ENCODE results near the gene DNAJC24. TPM values are rescaled to one million over a fixed set of nuclear protein-coding genes. Genes with fewer than 3 reads are reported as not detected.
"Not testable (repeated sequence)": the region's sequence is repeated elsewhere in the genome, so short reads cannot be mapped to it uniquely, and the experiment has no call there.

DNAJC24 gene, protein sequence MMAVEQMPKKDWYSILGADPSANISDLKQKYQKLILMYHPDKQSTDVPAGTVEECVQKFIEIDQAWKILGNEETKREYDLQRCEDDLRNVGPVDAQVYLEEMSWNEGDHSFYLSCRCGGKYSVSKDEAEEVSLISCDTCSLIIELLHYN
- 14.6 to 20.0 TPM (median 17.6 TPM) in 3 replicates for total RNA-seq
- long read RNA-seq, partial matches to known transcripts, result 0 of 5 reads
- long read RNA-seq, other reads (novel, unspliced or antisense), result 2 of 5 reads

DNA sequence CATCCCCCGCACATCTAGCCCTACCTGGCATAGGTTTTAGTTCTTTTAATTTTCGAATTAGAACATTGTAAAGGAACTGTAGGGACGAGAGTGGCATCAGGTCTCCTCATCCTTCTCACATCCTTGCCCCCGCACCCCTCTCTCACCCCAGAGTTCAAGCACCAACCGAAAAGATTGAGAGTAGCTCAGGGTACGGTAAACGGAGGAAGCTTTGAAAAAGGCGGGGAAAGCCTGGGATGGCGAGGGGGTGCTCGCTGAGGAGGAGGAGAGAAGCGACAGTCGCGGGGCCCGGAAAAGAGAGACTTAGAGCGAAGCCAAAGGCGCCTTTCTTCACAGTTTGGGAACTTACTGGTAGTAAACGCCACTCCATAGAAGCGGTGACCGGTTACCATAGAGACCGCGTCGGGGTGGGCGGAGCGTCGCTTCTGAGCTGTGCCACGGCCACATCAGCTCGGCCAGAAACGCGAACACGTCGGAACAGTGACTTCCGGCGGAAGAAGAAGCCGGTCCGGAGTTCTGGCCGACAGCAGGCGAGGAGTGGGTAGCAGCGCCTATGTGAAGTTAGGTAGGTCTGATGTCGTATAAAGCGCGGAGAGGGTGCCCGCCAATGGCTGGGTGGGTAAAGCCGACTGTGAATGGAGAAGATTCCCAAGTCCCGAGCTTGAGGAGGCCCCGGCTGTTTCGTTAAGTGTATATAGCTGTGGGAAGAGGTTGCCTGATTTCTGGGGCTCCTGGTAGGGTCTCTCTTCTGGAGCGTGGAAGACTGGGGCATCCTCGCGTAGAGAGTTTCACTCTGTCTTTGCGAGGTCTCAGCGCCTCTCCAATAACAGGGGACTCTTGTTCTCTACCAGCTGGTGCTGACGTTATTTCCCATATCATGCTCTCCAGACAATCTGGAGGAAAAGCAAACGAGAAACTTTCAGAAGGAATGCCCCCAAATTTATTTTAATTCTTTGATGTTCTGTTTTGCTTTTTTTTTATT lies at the start of gene DNAJC24, which contains the start of gene DCDC1:
Gene DNAJC24 (plus strand): TSS at position 513 of the 982 bp plus-strand sequence. CDS start 889 bp downstream, outside the sequence.
Gene DCDC1 (minus strand): TSS at position 392 of the 982 bp plus-strand sequence. CDS start 41,459 bp downstream, outside the sequence.
- TF ChIP-seq, protein P1, sequence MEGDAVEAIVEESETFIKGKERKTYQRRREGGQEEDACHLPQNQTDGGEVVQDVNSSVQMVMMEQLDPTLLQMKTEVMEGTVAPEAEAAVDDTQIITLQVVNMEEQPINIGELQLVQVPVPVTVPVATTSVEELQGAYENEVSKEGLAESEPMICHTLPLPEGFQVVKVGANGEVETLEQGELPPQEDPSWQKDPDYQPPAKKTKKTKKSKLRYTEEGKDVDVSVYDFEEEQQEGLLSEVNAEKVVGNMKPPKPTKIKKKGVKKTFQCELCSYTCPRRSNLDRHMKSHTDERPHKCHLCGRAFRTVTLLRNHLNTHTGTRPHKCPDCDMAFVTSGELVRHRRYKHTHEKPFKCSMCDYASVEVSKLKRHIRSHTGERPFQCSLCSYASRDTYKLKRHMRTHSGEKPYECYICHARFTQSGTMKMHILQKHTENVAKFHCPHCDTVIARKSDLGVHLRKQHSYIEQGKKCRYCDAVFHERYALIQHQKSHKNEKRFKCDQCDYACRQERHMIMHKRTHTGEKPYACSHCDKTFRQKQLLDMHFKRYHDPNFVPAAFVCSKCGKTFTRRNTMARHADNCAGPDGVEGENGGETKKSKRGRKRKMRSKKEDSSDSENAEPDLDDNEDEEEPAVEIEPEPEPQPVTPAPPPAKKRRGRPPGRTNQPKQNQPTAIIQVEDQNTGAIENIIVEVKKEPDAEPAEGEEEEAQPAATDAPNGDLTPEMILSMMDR (IDR thresholded peaks at IDR 0.05), result no peak
- peaks cover 18% of the 10 kb centered on the region for H3K4me1 Mint-ChIP-seq (ENCODE audit: low read depth)
- H3K36me3 Mint-ChIP-seq (ENCODE audit: low read depth), result peaks cover 3% of the 10 kb centered on the region
- H3K4me3 Mint-ChIP-seq (ENCODE audit: unreplicated experiment), result peak within 1 kb of the TSS; percentile 94
- peaks cover 16% of the 10 kb centered on the region for H3K27me3 Mint-ChIP-seq (ENCODE audit: low read depth)
- H3K27ac Mint-ChIP-seq (ENCODE audit: unreplicated experiment), result peak within 1 kb of the TSS; percentile 93
- no peaks in the 10 kb centered on the region for H3K9me3 Mint-ChIP-seq (ENCODE audit: low read depth)
- peak; percentile 95 for DNase-seq (ENCODE audit: low spot score)

DNA sequence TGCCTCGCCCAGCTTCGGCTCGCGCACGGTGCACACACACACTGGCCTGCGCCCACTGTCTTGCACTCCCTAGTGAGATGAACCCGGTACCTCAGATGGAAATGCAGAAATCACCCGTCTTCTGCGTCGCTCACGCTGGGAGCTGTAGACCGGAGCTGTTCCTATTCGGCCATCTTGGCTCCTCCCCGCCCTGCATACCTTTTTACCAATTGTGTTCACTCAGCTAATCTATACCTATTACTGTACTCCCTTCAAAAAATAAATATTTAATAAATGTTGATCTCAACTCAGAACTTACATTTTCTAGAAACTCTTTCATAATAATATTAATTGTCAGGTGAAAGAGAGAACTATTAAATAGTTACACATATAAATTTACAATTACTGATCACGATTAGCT lies 48.2 kb upstream of the DNAJC24 start:
- not testable (repeated sequence) for DNase-seq (ENCODE audit: low spot score); H3K27me3 Mint-ChIP-seq (ENCODE audit: low read depth); H3K27ac Mint-ChIP-seq (ENCODE audit: unreplicated experiment)

DNA sequence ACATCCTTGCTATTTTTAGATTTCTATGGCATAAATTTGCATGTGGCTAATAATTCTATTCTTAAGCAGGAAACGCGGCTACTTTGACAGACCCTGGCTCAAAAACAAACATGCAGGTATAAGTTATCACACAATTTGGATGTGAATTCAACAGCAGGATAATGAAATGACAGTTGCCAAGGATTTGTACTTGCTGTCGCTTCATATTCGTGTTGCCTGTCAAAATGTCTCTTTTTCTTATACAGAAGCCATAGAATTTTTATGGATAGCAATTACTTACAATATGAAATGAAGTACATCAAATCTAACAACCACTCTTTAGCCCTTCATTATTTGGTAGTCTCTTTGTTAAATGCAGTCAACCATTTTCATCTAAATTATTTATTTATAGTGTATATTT lies 46.5 kb upstream of the DNAJC24 start:
- Mint-ChIP-seq H3K4me1 (ENCODE audit: low read depth) (no peaks in the 10 kb centered on the region), H3K4me3 (ENCODE audit: unreplicated experiment) (no peak overlapping the region), H3K27ac (ENCODE audit: unreplicated experiment) (no peak overlapping the region), H3K36me3 (ENCODE audit: low read depth) (no peaks in the 10 kb centered on the region), H3K27me3 (ENCODE audit: low read depth) (peaks cover 2% of the 10 kb centered on the region), H3K9me3 (ENCODE audit: low read depth) (no peaks in the 10 kb centered on the region)
- TF ChIP-seq, protein P1 (IDR thresholded peaks at IDR 0.05), result no peak
- no peak for DNase-seq (ENCODE audit: low spot score)

More for the DNA sequence above, 48.2 kb upstream of the DNAJC24 start:
- not testable (repeated sequence) for H3K4me1 Mint-ChIP-seq (ENCODE audit: low read depth); H3K9me3 Mint-ChIP-seq (ENCODE audit: low read depth); H3K36me3 Mint-ChIP-seq (ENCODE audit: low read depth); H3K4me3 Mint-ChIP-seq (ENCODE audit: unreplicated experiment)

DNA sequence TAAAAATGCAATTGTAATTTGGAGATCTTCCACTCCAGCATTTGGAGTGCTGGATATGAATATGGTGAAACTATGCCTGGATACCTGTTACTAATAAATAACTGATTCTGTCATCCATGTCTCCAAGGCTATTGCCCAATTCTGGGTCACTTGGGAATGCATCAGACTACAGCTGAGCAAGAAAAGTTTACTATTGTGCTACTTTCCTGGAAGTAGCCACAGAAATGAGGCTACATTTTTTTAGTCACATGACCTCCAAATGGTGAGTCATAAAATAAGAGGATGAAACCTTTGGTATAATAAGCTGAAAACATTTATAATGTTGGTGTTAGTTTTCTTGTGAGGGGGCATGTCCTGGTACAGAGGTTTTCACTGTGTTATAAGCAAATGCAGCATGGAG lies 44.5 kb upstream of the DNAJC24 start:
- Mint-ChIP-seq H3K27ac (ENCODE audit: unreplicated experiment) (no peak overlapping the region), H3K4me1 (ENCODE audit: low read depth) (no peaks in the 10 kb centered on the region)
- TF ChIP-seq, protein P1 (IDR thresholded peaks at IDR 0.05), result no peak

DNA sequence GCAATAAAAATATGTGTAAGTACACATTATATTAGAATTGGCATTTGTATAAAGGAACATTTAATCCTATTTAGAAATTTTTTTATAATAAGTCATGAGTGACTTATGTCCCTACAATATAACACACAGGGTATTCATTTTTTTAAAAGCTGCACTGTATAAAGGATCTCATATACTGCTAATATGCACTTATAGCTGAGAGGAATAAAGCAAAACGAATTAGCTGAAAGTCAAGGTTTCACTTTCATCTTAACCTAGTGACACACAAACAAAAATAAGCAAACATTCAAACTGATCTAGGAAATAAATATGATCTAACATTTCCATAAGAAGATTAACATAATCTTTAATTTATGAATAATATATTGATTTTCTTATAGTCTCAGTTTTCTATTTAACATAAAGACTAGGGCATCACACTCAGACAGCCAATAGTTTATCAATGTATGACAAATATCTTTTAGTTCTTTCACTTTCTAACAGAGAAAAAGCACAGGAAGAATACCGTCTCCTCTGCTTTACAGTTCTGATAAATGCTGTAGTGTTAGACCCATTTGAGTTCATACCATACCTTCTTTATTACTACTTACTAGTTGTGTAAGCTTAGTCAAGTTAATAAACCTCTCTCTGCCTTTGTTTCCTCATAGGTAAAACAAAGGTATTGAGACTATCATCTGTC lies 43.1 kb upstream of the DNAJC24 start:
- TF ChIP-seq, protein P1 (IDR thresholded peaks at IDR 0.05), result no peak
- no peaks in the 10 kb centered on the region for H3K36me3 Mint-ChIP-seq (ENCODE audit: low read depth)
- H3K4me3 Mint-ChIP-seq (ENCODE audit: unreplicated experiment), result no peak overlapping the region
- peaks cover 11% of the 10 kb centered on the region for H3K9me3 Mint-ChIP-seq (ENCODE audit: low read depth)
- peaks cover 3% of the 10 kb centered on the region for H3K27me3 Mint-ChIP-seq (ENCODE audit: low read depth)
- H3K27ac Mint-ChIP-seq (ENCODE audit: unreplicated experiment), result no peak overlapping the region
- H3K4me1 Mint-ChIP-seq (ENCODE audit: low read depth), result no peaks in the 10 kb centered on the region
- DNase-seq (ENCODE audit: low spot score), result no peak

More for the DNA sequence above, 44.5 kb upstream of the DNAJC24 start:
- H3K36me3 Mint-ChIP-seq (ENCODE audit: low read depth), result no peaks in the 10 kb centered on the region
- peaks cover 2% of the 10 kb centered on the region for H3K27me3 Mint-ChIP-seq (ENCODE audit: low read depth)
- peaks cover under 1% of the 10 kb centered on the region for H3K9me3 Mint-ChIP-seq (ENCODE audit: low read depth)
- no peak for DNase-seq (ENCODE audit: low spot score)
- no peak overlapping the region for H3K4me3 Mint-ChIP-seq (ENCODE audit: unreplicated experiment)

All from chondrocyte (in vitro differentiated cells).